ENCODE data around the gene ZNF277. TPM values are rescaled to one million over a fixed set of nuclear protein-coding genes. Genes with fewer than 3 reads are reported as not detected.

The ZNF277 gene
- total and polyA plus RNA-seq, 10 of the 15 experiments (the other 5 are each of a cell fraction or from before 2014, with no cell fraction given), result 10.6 to 33.9 (median 22.0) TPM

DNA sequence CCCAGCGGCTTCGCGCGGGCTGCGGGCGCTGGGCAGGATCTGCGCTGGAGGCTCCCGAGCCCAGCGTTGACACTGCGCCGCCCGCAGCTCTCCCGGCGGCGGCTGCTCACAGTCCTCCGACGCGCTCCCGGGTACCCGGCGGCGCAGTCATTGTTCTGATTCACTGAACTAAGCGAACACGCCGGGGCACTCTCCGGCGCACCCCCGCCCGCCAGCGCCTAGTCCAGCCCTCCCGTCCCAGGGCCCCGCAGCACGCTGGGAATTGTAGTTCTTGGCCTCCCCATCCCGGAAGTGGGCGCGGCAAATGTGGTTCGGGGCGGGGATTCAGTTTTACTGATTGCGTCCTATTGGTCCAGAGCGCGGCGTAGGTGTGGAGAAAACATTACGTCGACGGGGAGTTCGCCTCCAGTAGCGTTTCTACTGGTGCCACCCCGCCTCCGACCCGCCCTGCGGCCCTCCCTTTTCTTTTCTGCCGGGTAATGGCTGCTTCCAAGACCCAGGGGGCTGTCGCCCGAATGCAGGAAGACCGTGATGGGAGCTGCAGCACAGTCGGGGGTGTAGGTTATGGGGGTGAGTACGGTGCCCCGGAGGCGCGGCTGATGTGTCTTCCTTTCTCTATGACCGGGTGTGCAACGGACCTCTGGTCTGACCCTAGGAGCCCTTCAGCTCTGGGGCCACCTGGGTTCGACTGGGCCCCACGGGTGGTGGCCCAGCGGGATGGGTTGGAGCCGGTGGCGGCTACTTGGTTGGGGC, at the start of gene ZNF277, which contains the start of gene DOCK4 (continued):
- TF ChIP-seq SUPT20H (IDR thresholded peaks at IDR 0.05; ENCODE audit: borderline replicate concordance, control insufficient read depth, low read depth, low read length) (no peak), EGR1 (IDR thresholded peaks at IDR 0.05; ENCODE audit: borderline replicate concordance in 1 of 2, low read depth in 2 of 2, low read length in 2 of 2) (peak in 1 of 2 experiments; percentile 30; a peak in 1 of 3 replicates), RB1 (IDR thresholded peaks at IDR 0.05; ENCODE audit: borderline replicate concordance) (peak; percentile 16; the same call in 1 of the 2 replicates), CHD2 (IDR thresholded peaks at IDR 0.05; ENCODE audit: borderline replicate concordance, low read depth, low read length) (peak; percentile 68; the same call in 1 of the 2 replicates), IKZF1 (conservative IDR thresholded peaks at IDR 0.05) (peak; percentile 87), BHLHE40 (IDR thresholded peaks at IDR 0.05; ENCODE audit: borderline replicate concordance in 1 of 2, low read depth in 2 of 2, low read length in 1 of 2) (peak; percentile 36 to 56; a peak in 1 of 4 replicates), NR2C2 (IDR thresholded peaks at IDR 0.05; ENCODE audit: borderline replicate concordance, control insufficient read depth, insufficient read length, low read depth) (no peak), SRF (IDR thresholded peaks at IDR 0.05; ENCODE audit: low read depth in 2 of 2, low read length in 2 of 2) (peak in 1 of 2 experiments; percentile 47; a peak in 1 of 4 replicates), YBX1 (IDR thresholded peaks at IDR 0.05) (no peak), FOXM1 (IDR thresholded peaks at IDR 0.05; ENCODE audit: low read depth, low read length) (no peak), IRF4 (IDR thresholded peaks at IDR 0.05; ENCODE audit: low read depth, low read length) (no peak), NRF1 (conservative IDR thresholded peaks at IDR 0.05; ENCODE audit: low read depth, low read length) (0 out of 2 replicates have a peak, but pooled peaks have one; percentile 29), YY1 (IDR thresholded peaks at IDR 0.05; ENCODE audit: low read depth, low read length) (peak; percentile 94), HCFC1 (IDR thresholded peaks at IDR 0.05; ENCODE audit: low read length) (peak; percentile 96), SIX5 (IDR thresholded peaks at IDR 0.05; ENCODE audit: low read depth, low read length, severe bottlenecking) (peak; percentile 94), SMARCA5 (IDR thresholded peaks at IDR 0.05) (peak; percentile 65; the same call in 1 of the 2 replicates), SREBF1 (IDR thresholded peaks at IDR 0.05; ENCODE audit: low read length) (peak; percentile 79), TARDBP (IDR thresholded peaks at IDR 0.05; ENCODE audit: borderline replicate concordance) (peak; percentile 57; the same call in 1 of the 2 replicates), POLR2AphosphoS5 (IDR thresholded peaks at IDR 0.05; ENCODE audit: low read length) (no peak), TCF3 (IDR thresholded peaks at IDR 0.05; ENCODE audit: borderline replicate concordance, insufficient read depth, low read depth, low read length) (no peak)
- TF ChIP-seq, protein P1, sequence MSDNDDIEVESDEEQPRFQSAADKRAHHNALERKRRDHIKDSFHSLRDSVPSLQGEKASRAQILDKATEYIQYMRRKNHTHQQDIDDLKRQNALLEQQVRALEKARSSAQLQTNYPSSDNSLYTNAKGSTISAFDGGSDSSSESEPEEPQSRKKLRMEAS (IDR thresholded peaks at IDR 0.05; ENCODE audit: low read depth, low read length), result peak; percentile 20; the same call in 1 of the 2 replicates
- TF ChIP-seq, protein P2, sequence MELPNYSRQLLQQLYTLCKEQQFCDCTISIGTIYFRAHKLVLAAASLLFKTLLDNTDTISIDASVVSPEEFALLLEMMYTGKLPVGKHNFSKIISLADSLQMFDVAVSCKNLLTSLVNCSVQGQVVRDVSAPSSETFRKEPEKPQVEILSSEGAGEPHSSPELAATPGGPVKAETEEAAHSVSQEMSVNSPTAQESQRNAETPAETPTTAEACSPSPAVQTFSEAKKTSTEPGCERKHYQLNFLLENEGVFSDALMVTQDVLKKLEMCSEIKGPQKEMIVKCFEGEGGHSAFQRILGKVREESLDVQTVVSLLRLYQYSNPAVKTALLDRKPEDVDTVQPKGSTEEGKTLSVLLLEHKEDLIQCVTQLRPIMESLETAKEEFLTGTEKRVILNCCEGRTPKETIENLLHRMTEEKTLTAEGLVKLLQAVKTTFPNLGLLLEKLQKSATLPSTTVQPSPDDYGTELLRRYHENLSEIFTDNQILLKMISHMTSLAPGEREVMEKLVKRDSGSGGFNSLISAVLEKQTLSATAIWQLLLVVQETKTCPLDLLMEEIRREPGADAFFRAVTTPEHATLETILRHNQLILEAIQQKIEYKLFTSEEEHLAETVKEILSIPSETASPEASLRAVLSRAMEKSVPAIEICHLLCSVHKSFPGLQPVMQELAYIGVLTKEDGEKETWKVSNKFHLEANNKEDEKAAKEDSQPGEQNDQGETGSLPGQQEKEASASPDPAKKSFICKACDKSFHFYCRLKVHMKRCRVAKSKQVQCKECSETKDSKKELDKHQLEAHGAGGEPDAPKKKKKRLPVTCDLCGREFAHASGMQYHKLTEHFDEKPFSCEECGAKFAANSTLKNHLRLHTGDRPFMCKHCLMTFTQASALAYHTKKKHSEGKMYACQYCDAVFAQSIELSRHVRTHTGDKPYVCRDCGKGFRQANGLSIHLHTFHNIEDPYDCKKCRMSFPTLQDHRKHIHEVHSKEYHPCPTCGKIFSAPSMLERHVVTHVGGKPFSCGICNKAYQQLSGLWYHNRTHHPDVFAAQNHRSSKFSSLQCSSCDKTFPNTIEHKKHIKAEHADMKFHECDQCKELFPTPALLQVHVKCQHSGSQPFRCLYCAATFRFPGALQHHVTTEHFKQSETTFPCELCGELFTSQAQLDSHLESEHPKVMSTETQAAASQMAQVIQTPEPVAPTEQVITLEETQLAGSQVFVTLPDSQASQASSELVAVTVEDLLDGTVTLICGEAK (IDR thresholded peaks at IDR 0.05; ENCODE audit: borderline replicate concordance), result peak; percentile 65; the same call in 1 of the 2 replicates
- TF ChIP-seq, protein P3, sequence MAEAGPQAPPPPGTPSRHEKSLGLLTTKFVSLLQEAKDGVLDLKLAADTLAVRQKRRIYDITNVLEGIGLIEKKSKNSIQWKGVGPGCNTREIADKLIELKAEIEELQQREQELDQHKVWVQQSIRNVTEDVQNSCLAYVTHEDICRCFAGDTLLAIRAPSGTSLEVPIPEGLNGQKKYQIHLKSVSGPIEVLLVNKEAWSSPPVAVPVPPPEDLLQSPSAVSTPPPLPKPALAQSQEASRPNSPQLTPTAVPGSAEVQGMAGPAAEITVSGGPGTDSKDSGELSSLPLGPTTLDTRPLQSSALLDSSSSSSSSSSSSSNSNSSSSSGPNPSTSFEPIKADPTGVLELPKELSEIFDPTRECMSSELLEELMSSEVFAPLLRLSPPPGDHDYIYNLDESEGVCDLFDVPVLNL (IDR thresholded peaks at IDR 0.05; ENCODE audit: low read depth, low read length), result no peak
